GM23338 (cell line): Measurements from ENCODE around the gene OR10A7.

ENCODE experiments used
- CTCF ChIP-seq, 2 experiments: fragments of 200-600 bp in 1 of 2; sonication (generic) in 1 of 2; conservative IDR thresholded peaks; 2 replicates each; pipeline versions ENCODE4 v1.5.1 to v1.6.1; 2016 to 2017; ENCODE audit warnings: antibody characterized with exemption in 2 of 2, low read depth in 2 of 2, mild to moderate bottlenecking in 2 of 2, moderate library complexity in 1 of 2
- ETS1 ChIP-seq: IDR thresholded peaks from 2 replicates; pipeline ENCODE4 v1.6.1; 2016; ENCODE audit warnings: antibody characterized with exemption
- EZH2 ChIP-seq: fragments of 200-600 bp; sonication (generic); IDR thresholded peaks from one replicate; pipeline ENCODE4 v1.8.0; 2017; ENCODE audit warnings: antibody characterized with exemption, mild to moderate bottlenecking, low read depth; ENCODE audit not compliant: unreplicated experiment
- EZH2phosphoT487 ChIP-seq: fragments of 200-600 bp; sonication (generic); IDR thresholded peaks from one replicate; pipeline ENCODE4 v1.8.1; 2018; ENCODE audit warnings: antibody characterized with exemption; ENCODE audit not compliant: unreplicated experiment
- JUNB ChIP-seq: IDR thresholded peaks from one replicate; pipeline ENCODE4 v1.6.1; 2016; ENCODE audit warnings: antibody characterized with exemption; ENCODE audit not compliant: unreplicated experiment
- POLR2AphosphoS5 ChIP-seq: IDR thresholded peaks from 2 replicates; pipeline ENCODE4 v1.6.1; 2016; ENCODE audit warnings: antibody characterized with exemption, low read depth
- REST ChIP-seq: IDR thresholded peaks from one replicate; pipeline ENCODE4 v1.6.1; 2018; ENCODE audit warnings: antibody characterized with exemption; ENCODE audit not compliant: unreplicated experiment
- STAT1 ChIP-seq: IDR thresholded peaks from one replicate; pipeline ENCODE4 v1.6.1; 2016; ENCODE audit warnings: antibody characterized with exemption; ENCODE audit not compliant: unreplicated experiment

GRCh38 chr12:55172686-55173085 is 48.1 kb upstream of the OR10A7 start:
- TF ChIP-seq EZH2phosphoT487 (no peak), POLR2AphosphoS5 (no peak), CTCF (conservative IDR thresholded peaks at IDR 0.05; ENCODE audit: low read depth in 2 of 2) (no peak), REST (no peak), EZH2 (no peak), JUNB (no peak), ETS1 (no peak), STAT1 (no peak)
